Chondrocyte (in vitro differentiated cells): Measurements from ENCODE around the gene FIZ1. TPM values are rescaled to one million over a fixed set of nuclear protein-coding genes. Genes with fewer than 3 reads are reported as not detected.

Experiments used
- DNase-seq: peaks from one replicate; pipeline ENCODE4 v3.0.0; 2021; ENCODE audit warnings: mixed read lengths, low spot score
- H3K27ac Mint-ChIP-seq: one replicate; pipeline ENCODE4 v1.8.0; 2021; ENCODE audit warnings: mild to moderate bottlenecking, moderate library complexity, mixed read lengths; ENCODE audit not compliant: unreplicated experiment
- H3K27me3 Mint-ChIP-seq: 2 replicates; pipeline ENCODE4 v1.8.0; 2021; ENCODE audit warnings: low read depth, mixed read lengths
- H3K36me3 Mint-ChIP-seq: 2 replicates; pipeline ENCODE4 v1.8.0; 2021; ENCODE audit warnings: low read depth, mixed read lengths
- H3K4me1 Mint-ChIP-seq: 2 replicates; pipeline ENCODE4 v1.8.0; 2021; ENCODE audit warnings: low read depth, mild to moderate bottlenecking, mixed read lengths
- H3K4me3 Mint-ChIP-seq: one replicate; pipeline ENCODE4 v1.8.0; 2021; ENCODE audit warnings: mild to moderate bottlenecking, moderate library complexity, mixed read lengths; ENCODE audit not compliant: unreplicated experiment
- H3K9me3 Mint-ChIP-seq: 2 replicates; pipeline ENCODE4 v1.8.0; 2021; ENCODE audit warnings: low read depth, mixed read lengths
- total RNA-seq: library from RNA; stranded (reverse); gene quantifications from 3 replicates; pipeline ENCODE4 v1.2.1, GENCODE V29; 2021
- TF ChIP-seq, protein P1 (sequence below): fragments of 200-600 bp; sonication (generic); IDR thresholded peaks from 2 replicates; pipeline ENCODE4 v1.5.0; 2021; ENCODE audit warnings: antibody characterized with exemption, mild to moderate bottlenecking, moderate library complexity

FIZ1 gene
- total RNA-seq, 1 donor from 2014 or later = 11.3 TPM

GRCh38 chr19:55605637-55606470 is 6.5 kb upstream of the FIZ1 start, which contains the start of gene ZNF865:
Gene ZNF865, plus strand, starts transcription at chr19:55605647. Its CDS starts 7,972 bp downstream, at chr19:55613619.
- Mint-ChIP-seq H3K4me3 (peak within 1 kb of the TSS; percentile 88), H3K27ac (peak within 1 kb of the TSS; percentile 98), H3K27me3 (no peaks in the 10 kb centered on the region), H3K9me3 (peaks cover 5% of the 10 kb centered on the region), H3K4me1 (peaks cover 40% of the 10 kb centered on the region), H3K36me3 (peaks cover 13% of the 10 kb centered on the region)
- DNase-seq = no peak
- TF ChIP-seq, protein P1, sequence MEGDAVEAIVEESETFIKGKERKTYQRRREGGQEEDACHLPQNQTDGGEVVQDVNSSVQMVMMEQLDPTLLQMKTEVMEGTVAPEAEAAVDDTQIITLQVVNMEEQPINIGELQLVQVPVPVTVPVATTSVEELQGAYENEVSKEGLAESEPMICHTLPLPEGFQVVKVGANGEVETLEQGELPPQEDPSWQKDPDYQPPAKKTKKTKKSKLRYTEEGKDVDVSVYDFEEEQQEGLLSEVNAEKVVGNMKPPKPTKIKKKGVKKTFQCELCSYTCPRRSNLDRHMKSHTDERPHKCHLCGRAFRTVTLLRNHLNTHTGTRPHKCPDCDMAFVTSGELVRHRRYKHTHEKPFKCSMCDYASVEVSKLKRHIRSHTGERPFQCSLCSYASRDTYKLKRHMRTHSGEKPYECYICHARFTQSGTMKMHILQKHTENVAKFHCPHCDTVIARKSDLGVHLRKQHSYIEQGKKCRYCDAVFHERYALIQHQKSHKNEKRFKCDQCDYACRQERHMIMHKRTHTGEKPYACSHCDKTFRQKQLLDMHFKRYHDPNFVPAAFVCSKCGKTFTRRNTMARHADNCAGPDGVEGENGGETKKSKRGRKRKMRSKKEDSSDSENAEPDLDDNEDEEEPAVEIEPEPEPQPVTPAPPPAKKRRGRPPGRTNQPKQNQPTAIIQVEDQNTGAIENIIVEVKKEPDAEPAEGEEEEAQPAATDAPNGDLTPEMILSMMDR = peak; percentile 87

DNA sequence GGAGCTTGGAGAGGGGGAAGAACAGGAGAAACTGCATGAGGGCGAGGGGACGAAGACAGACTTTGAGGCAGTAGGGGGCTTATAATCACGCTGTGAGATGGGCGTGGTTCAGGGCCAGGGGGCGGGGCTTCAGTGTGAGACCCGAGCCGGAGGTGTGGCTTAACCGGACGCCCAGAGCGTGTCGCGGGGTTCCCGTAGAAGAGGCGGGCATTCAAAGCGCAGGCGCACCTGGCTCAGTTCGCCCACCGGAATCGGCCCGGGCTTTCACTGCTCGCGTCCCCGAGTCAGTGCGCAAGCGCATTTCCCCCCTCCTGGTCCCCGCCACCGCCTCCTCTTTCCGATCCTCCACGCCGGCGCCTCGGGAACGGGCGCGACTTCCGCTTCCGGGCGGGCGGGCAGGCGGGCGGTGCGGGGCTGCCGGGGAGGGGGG is 5.9 kb upstream of the FIZ1 start:
- TF ChIP-seq, protein P1 = no peak
- peak overlapping the region; percentile 98 for H3K27ac Mint-ChIP-seq
- peaks cover 5% of the 10 kb centered on the region for H3K9me3 Mint-ChIP-seq
- peaks cover 13% of the 10 kb centered on the region for H3K36me3 Mint-ChIP-seq
- peak overlapping the region; percentile 81 for H3K4me3 Mint-ChIP-seq
- DNase-seq = peak; percentile 100
- H3K27me3 Mint-ChIP-seq = no peaks in the 10 kb centered on the region
- peaks cover 37% of the 10 kb centered on the region for H3K4me1 Mint-ChIP-seq

DNA sequence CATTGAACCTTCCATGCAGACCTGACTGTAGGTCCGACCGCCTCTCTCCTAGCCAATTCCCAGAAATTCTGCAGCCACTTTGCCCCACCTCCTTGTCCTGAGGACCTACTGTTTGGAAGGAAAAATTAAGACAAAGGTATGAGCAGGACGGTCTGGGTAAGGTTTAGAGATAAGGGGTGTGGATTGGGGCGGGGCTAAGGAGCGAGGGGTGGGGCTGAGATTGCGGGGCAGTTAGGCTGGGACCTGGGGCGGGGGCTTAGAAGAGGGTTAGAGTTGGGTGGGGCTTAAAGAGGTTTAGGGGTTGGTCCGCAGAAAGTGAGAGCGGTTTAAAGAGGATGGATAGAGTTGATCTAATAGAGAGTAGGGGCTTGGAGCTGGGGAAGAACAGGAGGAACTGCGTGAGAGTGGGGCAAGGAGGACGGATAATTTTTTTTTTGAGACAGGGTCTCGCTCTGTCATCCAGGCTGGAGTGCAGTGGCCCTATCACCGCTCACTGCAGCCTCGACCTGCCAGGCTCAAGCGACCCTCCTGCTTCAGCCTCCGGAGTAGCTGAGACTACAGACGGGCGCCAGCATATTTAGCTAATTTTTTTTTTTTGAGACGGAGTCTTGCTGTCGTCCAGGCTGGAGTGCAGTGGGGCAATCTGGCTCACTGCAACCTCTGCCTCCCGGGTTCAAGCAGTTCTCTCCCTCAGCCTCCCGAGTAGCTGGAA is 4.4 kb upstream of the FIZ1 start:
- TF ChIP-seq, protein P1 = no peak
- peak overlapping the region; percentile 98 for H3K27ac Mint-ChIP-seq
- peaks cover 6% of the 10 kb centered on the region for H3K36me3 Mint-ChIP-seq
- H3K4me1 Mint-ChIP-seq = peaks cover 40% of the 10 kb centered on the region
- no peak overlapping the region for H3K4me3 Mint-ChIP-seq
- no peaks in the 10 kb centered on the region for H3K27me3 Mint-ChIP-seq
- no peaks in the 10 kb centered on the region for H3K9me3 Mint-ChIP-seq
- no peak for DNase-seq

GRCh38 chr19:55603115-55603514 is 3.8 kb upstream of the FIZ1 start:
- TF ChIP-seq, protein P1 = no peak
- Mint-ChIP-seq H3K27ac (no peak overlapping the region), H3K9me3 (no peaks in the 10 kb centered on the region), H3K27me3 (no peaks in the 10 kb centered on the region), H3K4me3 (no peak overlapping the region), H3K36me3 (peaks cover 4% of the 10 kb centered on the region), H3K4me1 (peaks cover 44% of the 10 kb centered on the region)
- DNase-seq = no peak
